Measurements from ENCODE around the gene KEAP1.

GRCh38 chr19:10544242-10544752 lies 41.1 kb upstream of the KEAP1 start:
- TF ChIP-seq, protein P1, sequence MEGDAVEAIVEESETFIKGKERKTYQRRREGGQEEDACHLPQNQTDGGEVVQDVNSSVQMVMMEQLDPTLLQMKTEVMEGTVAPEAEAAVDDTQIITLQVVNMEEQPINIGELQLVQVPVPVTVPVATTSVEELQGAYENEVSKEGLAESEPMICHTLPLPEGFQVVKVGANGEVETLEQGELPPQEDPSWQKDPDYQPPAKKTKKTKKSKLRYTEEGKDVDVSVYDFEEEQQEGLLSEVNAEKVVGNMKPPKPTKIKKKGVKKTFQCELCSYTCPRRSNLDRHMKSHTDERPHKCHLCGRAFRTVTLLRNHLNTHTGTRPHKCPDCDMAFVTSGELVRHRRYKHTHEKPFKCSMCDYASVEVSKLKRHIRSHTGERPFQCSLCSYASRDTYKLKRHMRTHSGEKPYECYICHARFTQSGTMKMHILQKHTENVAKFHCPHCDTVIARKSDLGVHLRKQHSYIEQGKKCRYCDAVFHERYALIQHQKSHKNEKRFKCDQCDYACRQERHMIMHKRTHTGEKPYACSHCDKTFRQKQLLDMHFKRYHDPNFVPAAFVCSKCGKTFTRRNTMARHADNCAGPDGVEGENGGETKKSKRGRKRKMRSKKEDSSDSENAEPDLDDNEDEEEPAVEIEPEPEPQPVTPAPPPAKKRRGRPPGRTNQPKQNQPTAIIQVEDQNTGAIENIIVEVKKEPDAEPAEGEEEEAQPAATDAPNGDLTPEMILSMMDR (IDR thresholded peaks at IDR 0.05) = no peak
- no peak for TF ChIP-seq ZFX (IDR thresholded peaks at IDR 0.05; ENCODE audit: borderline replicate concordance)

Measured in 22Rv1 (cell line).